DMS114 treated with DMSO at 0.1 percent for 48 hours (cell line): Measurements from ENCODE around the gene TBC1D22A.

Source experiments
- DNase-seq: peaks from one replicate; lab custom pipeline; 2025; ENCODE audit not compliant: unreplicated experiment; lab: John Stamatoyannopoulos, UW

TBC1D22A gene

GRCh38 chr22:46854125-46854870, 91.8 kb downstream of the TBC1D22A start:
- no peak for DNase-seq

GRCh38 chr22:46855681-46856080, 93.2 kb downstream of the TBC1D22A start:
- DNase-seq, result no peak

GRCh38 chr22:46856661-46857060, 94.2 kb downstream of the TBC1D22A start:
- DNase-seq, result no peak

GRCh38 chr22:46857142-46857884, 94.9 kb downstream of the TBC1D22A start:
- no peak for DNase-seq

- no peak for DNase-seq
Observed at GRCh38 chr22:46857885-46858143, 95.4 kb downstream of the TBC1D22A start.

- DNase-seq, result no peak
Observed at GRCh38 chr22:46858181-46858771, 95.8 kb downstream of the TBC1D22A start.

GRCh38 chr22:46860562-46860961, 98.1 kb downstream of the TBC1D22A start:
- DNase-seq, result no peak

- no peak for DNase-seq
Observed at GRCh38 chr22:46861468-46862367, 99.3 kb downstream of the TBC1D22A start.

GRCh38 chr22:46862418-46863324, 100.2 kb downstream of the TBC1D22A start:
- DNase-seq, result no peak

- no peak for DNase-seq
Observed at GRCh38 chr22:46863794-46864193, 101.3 kb downstream of the TBC1D22A start.

GRCh38 chr22:46864314-46865051, 102.0 kb downstream of the TBC1D22A start:
- no peak for DNase-seq

- no peak for DNase-seq
Observed at GRCh38 chr22:46865052-46865434, 102.6 kb downstream of the TBC1D22A start.

- no peak for DNase-seq
Observed at GRCh38 chr22:46865642-46866041, 103.2 kb downstream of the TBC1D22A start.

- DNase-seq, result no peak
Observed at GRCh38 chr22:46866591-46866990, 104.1 kb downstream of the TBC1D22A start.

GRCh38 chr22:46867106-46867505, 104.7 kb downstream of the TBC1D22A start:
- no peak for DNase-seq

- DNase-seq, result no peak
Observed at GRCh38 chr22:46869329-46869728, 106.9 kb downstream of the TBC1D22A start.

- no peak for DNase-seq
Observed at GRCh38 chr22:46869831-46870441, 107.5 kb downstream of the TBC1D22A start.

- DNase-seq, result no peak
Observed at GRCh38 chr22:46871826-46872225, 109.4 kb downstream of the TBC1D22A start.

- no peak for DNase-seq
Observed at GRCh38 chr22:46875089-46875488, 112.6 kb downstream of the TBC1D22A start.
